HG03280 (cell line): ENCODE measurements around the gene OXNAD1.

ENCODE experiments used
- ATAC-seq: cut with Tn5 transposase; IDR thresholded peaks from one replicate; pipeline ENCODE4 v1.9.1; 2021; ENCODE audit warnings: mild to moderate bottlenecking, moderate library complexity; ENCODE audit not compliant: unreplicated experiment

The OXNAD1 gene

DNA sequence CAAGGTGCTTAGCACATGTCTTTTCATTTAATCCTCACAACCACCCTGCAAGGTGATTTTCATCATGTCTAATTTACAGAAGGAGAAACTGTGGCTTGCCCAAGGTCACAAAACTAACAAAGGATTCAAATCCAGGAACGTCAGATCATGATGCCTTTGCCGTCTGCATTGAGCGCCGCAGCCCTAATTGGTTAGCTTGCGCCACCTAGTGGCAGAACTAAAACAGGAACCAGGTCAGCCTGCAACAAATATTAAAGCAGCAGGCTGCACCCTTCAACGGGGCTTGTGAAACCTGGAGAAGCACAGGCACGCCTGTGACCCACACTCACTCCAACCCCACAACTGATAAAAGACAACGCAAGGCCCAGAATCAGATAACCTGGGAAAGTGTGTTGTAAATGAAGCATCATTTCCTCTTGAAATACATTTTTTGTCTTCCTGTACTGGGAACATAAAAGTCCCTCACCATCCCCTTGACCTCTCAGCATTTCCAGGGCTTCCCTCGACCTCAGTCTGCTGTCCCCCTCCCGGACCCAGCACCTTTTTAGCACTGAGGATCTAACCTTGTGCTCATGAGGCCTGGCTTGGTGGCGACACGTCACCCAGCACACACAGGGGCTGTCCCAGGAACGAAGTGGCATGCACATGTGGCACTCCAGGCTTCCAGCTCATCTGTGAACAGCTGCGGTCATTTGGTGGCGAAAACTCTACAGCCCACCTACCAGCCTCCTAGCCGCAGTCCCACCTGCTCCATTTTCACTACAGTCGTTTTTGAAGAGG lies 17.5 kb upstream of the OXNAD1 start:
- peak; percentile 90 for ATAC-seq

DNA sequence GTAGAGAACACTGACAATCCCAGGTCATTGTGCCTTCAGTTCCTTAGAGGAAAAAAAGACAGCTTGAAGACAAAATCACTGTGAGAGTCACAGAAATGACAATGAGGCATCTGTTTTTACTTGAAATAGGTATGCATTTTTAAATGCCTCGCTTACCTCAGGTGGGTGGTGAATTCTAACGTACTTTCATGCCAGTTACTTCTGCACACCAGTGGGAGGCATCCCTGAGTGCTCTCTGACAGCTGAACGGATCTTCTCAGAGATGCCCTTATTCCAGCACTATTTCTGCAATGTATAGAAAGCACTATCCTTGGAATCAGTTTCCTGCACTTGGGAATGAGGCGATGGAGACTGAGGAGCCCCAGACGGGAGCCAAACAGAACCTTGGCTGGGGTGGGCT lies 16.5 kb upstream of the OXNAD1 start:
- ATAC-seq, result no peak

GRCh38 chr3:16249336-16249735 lies 15.7 kb upstream of the OXNAD1 start:
- no peak for ATAC-seq

DNA sequence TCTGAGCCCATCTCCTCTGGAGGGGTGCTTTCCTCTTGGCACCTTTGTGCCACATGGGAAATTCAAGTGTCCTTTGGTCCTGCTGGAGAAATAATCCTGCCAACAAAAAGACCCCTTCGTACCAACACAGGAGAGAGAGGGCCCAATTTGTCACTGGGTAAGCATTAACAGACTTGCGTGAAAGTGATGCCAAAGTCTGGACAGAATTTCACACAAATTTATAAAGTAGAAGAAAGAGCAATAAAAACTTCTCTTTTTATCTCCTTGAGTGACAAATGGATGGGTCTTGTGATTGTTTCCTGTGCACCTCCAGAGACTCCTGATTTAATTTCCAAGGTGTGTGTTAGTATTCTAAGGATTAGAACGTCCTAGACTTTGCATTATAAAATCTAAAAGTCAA lies 15.1 kb upstream of the OXNAD1 start:
- ATAC-seq, result no peak

DNA sequence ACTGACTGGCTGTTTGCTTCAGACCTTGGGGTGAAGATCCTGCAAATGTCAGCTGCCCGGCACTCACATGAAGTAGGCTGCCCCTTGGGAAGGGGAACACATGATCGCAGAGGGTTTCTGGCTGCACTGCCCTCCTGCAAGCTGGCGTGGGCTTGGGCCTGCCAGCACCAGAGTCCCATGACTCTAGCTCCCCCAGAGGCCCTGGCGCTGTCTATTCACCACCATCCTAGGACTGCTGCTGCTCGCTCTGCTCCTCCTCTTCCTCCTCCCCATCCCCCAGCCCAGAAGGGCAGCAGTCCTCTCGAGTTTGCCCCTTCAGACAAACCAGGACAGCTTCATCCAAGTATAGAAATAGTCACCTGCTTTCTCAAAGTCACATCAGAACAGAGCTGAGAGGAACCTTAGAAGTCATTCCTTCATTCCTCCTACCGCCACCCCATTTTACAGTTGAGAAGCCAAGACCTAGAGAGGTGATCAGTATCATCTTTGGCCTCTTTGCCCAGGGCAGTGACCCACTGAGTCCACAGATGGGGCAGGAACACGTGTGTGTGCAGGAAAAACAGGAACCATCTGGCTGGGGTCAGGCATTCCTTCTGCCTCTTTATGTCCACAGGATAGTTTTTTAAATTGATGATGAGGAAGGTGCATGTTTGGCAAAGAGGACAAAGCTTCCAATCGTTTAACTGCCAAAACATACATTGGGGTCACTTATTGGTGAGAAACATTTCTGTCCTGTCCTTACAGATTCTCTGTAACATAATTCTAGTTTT lies 13.5 kb upstream of the OXNAD1 start:
- no peak for ATAC-seq

DNA sequence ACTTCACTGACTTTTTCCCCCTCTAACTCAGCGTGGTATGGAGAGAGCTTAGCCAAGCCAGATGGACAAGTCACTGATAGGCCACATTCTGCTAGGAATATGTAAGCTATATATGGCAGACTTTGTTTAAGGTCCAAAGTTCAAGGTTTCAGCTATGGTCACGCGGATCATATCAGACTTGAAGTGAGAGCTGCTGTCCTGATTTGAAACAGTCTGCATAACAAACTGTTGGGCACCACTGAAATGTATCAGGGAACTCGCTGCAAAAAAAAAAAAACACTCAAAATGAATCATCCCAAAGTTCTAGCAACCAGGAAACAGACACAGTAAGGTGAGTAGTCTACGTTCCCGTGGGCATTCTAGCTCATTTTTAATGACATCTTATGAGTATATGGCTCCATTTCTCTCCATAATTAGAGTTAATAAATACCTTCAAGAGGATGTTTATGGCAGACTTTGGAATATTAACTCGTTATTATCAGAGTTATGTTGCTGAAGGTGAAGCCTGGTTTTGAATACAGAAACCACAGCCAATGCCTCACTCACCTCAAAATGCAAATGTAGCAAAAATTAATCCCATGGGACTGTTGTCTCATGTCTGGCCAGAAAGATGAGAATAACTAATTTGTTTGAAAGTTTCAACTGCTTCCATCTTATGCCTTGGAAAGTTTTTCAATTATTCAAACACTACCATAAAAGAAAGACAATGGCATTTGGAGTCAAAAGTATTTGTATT lies 12.6 kb upstream of the OXNAD1 start:
- ATAC-seq, result no peak

- ATAC-seq, result no peak
These were observed 12.0 kb upstream of the OXNAD1 start for GRCh38 chr3:16252988-16253387.

DNA sequence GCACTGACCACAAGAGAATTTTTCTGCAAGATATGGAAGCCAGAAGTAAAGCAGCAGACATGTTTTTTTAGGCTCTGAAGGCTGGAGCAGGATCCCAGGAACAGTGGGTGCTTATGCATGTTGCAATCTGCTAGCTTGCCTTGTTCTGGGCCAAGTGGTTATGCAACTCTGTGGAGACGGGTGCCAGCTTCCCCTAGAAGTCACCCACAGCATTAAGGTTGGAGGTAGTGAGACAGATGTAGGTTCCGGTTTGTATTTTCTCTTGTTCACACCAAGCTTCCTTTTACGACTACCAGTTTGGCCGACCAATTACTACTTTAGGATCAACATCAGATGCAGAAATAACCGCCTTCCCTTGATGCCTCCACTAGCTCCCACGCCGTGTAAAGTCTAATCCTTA lies 11.4 kb upstream of the OXNAD1 start:
- no peak for ATAC-seq

DNA sequence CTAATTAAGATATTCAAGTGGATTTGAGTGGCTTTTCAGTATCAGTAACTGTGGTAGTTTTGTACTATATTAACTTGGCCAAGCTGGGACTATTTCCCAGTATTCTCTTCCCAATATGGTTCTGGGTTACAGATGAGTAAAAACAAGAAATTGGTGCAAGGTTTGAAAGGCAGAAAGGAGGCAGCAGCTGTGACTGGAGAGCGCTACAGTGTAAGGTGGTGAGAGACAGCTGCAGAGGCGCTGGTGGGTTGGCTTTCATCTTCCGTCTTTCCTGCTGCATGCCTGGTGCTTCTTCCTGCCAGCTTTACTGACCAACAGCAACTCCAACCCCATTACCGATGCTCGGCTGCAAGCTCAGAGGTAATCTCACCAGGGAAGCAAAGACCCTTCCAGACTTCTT lies 10.1 kb upstream of the OXNAD1 start:
- no peak for ATAC-seq

DNA sequence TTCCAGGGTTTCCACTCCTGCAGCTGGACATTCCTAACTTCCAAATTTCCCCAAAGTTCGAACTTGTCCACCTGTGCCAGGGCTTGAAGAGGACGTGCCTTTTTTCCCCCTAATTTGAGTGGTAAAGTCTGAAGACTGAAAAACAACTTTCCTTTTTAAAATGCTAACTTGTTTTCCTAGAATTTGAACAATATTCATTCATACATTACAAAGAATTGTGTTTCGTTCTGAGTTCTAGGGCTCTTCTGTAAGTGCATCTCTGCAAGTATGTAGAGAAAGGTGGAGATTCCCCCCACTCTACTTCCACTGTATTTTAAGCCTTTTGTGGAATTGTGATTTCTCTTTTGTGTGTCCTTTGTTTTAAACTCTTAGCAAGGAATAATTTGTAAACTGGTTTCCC lies 9.7 kb upstream of the OXNAD1 start:
- ATAC-seq, result no peak

DNA sequence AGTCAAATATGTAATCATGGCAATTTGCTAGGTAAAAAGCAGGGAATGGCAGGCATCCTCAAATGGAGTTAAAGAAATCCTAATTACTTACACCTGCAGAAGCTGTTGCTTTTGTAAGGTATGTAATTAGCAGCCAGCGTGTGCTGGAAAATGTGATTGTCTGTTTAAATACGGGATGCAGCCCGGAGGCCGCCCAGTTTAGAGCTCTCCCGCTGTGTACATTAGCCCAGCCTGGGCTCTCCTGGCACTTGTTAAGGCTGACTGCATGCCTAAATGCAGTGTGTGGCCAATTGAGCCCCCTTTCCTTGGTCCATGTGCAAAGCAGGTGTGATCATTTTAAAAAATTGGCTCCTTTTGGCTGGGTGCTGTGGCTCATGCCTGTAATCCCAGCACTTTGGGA lies 9.3 kb upstream of the OXNAD1 start:
- ATAC-seq, result no peak

GRCh38 chr3:16257309-16257708 lies 7.7 kb upstream of the OXNAD1 start:
- ATAC-seq, result no peak

DNA sequence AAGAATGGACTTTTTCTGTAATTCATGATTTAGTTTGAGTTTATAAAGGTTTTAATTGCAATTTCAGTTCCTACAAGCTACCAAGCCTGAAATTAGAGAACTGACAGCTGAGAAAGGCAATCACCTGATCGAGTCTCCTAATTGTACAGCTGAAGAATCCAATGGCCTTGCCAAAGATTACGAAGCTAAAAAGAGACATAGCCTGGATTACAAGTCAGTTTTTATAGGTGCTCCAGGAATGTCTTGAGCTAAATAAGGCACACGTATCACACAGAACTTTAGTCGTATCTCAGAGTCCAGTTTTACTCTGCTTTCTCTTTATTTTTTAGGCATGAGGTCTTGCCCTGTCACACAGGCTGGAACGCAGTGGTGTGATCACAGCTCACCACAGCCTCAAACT lies 6.8 kb upstream of the OXNAD1 start:
- no peak for ATAC-seq

- no peak for ATAC-seq
These were observed 6.1 kb upstream of the OXNAD1 start for GRCh38 chr3:16258866-16259265.

DNA sequence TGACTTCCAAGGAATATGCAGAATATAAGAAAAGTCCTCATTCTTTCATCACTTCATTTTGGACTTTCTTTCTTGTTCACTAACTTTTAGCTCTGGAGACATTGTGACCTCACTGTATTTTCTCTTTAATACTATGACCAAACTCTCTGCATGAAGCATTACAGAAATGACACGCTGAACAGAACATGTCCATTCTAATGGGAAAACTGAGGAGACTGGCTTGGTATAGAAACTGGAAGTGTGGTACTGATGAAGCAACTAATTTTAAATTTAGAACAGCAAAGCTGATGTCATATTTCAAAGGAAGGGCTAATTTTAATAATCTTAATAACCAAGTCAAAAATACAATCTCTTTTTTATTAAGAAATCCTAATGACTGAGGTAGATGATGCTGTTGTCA lies 5.0 kb upstream of the OXNAD1 start:
- ATAC-seq, result no peak

DNA sequence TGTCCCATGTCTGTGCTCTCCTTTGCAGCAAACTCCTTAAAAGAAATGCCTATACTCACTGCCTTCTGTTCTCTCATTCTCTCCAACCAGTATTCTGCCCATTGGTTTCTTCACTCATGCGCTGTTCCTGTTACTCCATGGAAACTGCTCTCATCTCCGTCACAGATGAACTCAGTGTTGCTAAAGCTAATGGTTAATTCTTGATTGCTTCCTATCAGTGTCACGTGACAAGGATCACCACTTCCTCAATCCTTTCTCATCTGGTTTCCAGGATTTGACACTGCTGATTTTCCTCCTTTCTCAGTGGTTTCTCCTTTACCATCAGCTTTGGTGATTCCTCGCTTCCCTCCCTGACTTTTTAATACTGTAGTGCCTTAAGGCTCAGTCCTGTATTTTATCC lies 2.8 kb upstream of the OXNAD1 start:
- no peak for ATAC-seq

GRCh38 chr3:16264174-16264707 lies 771 bp upstream of the OXNAD1 start:
- ATAC-seq, result peak; percentile 2

- ATAC-seq, result no peak
These were observed 409 bp downstream of the OXNAD1 start for GRCh38 chr3:16265455-16265786.

DNA sequence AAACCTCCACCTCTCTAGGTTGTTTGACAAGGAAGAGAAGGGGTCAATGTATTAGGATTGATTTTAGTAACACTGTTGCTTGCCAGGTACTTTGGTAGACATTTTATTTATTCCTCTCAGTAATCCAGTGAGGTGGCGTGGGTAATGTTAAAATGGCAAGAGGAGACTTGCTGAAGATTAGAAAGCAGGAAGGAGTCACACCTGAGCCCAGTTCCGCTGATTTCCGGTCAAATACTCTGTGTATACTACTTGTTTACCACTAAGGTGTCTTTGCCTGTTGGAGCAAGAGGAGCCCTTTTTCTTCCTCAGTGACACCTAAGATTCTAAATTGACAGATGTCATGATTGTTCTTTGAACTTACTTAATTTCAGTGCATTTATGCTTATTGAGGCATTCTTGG lies 1.7 kb downstream of the OXNAD1 start:
- ATAC-seq, result no peak

- no peak for ATAC-seq
These were observed 5.8 kb downstream of the OXNAD1 start for GRCh38 chr3:16270855-16271254.

- no peak for ATAC-seq
These were observed 7.6 kb downstream of the OXNAD1 start for GRCh38 chr3:16272588-16272987.

DNA sequence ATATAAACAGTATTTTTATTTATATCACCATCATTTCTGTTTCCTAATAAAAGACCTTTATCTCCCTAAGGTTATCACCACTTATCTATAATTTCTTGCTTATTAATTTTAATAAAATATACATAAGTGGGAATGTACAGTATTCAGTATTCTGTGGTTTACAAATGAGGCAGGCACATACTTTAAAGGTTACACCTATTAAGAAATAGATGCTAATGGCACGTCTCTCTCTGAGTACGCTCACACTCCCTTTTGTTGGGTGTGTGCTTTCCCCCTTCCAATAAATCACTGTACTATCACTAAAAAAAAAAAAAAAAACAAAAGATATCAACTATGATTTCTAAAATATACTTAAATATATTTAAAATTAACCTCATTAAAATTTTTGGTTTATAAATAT lies 8.9 kb downstream of the OXNAD1 start:
- no peak for ATAC-seq
